ENCODE results near the gene GTF3C5.
A peak's percentile ranks its signal among the peaks of the same experiment; 100 is the strongest.

GTF3C5 gene

DNA sequence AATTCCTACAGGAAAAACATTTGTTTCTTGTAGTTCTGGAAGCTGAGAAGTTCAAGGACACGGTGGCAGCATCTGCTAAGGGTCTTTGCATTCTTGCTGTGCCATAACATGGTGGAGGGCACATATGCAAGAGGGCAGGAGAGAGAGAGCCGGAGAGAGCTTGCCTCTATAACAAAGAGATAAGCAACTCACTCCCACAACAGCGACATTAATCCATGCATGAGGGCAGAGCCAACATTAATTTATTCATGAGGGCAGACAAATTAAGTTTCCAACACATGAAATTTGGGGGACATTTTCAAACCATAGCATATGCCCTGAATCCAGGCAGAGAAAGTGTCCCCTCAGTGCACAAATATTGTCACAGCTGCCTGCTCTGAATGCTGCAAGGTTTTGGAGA lies 4.4 kb upstream of the GTF3C5 start:
- Histone ChIP-seq H3K4me1 (ENCODE audit: insufficient read depth, low read length, poor library complexity, severe bottlenecking) (peaks cover 30% of the 10 kb centered on the region), H3K9me2 (replicated peaks; ENCODE audit: low read depth, low read length) (no peaks in the 10 kb centered on the region), H3K36me3 (ENCODE audit: insufficient read depth, low read length) (no peaks in the 10 kb centered on the region), H3K27me3 (ENCODE audit: insufficient read depth, low read length, poor library complexity, severe bottlenecking) (no peaks in the 10 kb centered on the region), H3K4me2 (ENCODE audit: low read depth, low read length, poor library complexity, severe bottlenecking) (no peak overlapping the region), H2AFZ (ENCODE audit: low read length) (no peak overlapping the region), H4K20me1 (ENCODE audit: insufficient read depth, low read length, poor library complexity, severe bottlenecking) (peaks cover 6% of the 10 kb centered on the region), H3K79me2 (ENCODE audit: insufficient read depth, low read length) (peaks cover 33% of the 10 kb centered on the region), H3K9ac (ENCODE audit: low read depth, low read length, poor library complexity, severe bottlenecking) (no peak overlapping the region), H3F3A (ENCODE audit: low read depth) (no peaks in the 10 kb centered on the region), H3K9me3 (ENCODE audit: insufficient read depth, low read depth, low read length) (no peaks in the 10 kb centered on the region), H3K4me3 (ENCODE audit: low read length, poor library complexity, severe bottlenecking) (no peak overlapping the region)
- TF ChIP-seq EZH2phosphoT487 (IDR thresholded peaks at IDR 0.05; ENCODE audit: borderline replicate concordance), result no peak
- TF ChIP-seq, protein P1, sequence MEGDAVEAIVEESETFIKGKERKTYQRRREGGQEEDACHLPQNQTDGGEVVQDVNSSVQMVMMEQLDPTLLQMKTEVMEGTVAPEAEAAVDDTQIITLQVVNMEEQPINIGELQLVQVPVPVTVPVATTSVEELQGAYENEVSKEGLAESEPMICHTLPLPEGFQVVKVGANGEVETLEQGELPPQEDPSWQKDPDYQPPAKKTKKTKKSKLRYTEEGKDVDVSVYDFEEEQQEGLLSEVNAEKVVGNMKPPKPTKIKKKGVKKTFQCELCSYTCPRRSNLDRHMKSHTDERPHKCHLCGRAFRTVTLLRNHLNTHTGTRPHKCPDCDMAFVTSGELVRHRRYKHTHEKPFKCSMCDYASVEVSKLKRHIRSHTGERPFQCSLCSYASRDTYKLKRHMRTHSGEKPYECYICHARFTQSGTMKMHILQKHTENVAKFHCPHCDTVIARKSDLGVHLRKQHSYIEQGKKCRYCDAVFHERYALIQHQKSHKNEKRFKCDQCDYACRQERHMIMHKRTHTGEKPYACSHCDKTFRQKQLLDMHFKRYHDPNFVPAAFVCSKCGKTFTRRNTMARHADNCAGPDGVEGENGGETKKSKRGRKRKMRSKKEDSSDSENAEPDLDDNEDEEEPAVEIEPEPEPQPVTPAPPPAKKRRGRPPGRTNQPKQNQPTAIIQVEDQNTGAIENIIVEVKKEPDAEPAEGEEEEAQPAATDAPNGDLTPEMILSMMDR (conservative IDR thresholded peaks at IDR 0.05; ENCODE audit: low read length), result no peak

DNA sequence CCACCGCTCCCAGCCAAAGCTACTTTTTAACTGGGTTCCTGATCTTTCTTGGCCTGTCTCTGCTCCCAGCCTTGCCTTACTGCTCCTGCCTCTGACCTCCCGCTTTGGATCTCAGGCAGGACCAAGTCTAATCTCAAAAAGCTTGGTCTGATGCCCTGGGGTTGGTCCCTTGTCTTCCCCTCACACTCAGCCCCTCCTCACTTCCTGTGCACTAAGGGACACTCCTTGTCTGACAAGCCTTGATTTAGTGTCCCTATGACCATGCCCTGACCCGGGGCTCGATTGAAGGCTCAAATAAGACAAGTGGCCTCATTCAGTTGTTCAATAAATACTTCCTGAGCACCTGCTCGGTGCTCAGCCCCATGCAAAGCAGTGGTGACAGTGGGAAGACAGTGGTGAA lies 3.7 kb upstream of the GTF3C5 start:
- Histone ChIP-seq H4K20me1 (ENCODE audit: insufficient read depth, low read length, poor library complexity, severe bottlenecking) (peaks cover 13% of the 10 kb centered on the region), H3K4me3 (ENCODE audit: low read length, poor library complexity, severe bottlenecking) (no peak overlapping the region), H3K9ac (ENCODE audit: low read depth, low read length, poor library complexity, severe bottlenecking) (no peak overlapping the region), H3K4me2 (ENCODE audit: low read depth, low read length, poor library complexity, severe bottlenecking) (no peak overlapping the region), H3K79me2 (ENCODE audit: insufficient read depth, low read length) (peaks cover 40% of the 10 kb centered on the region), H2AFZ (ENCODE audit: low read length) (no peak overlapping the region), H3K27me3 (ENCODE audit: insufficient read depth, low read length, poor library complexity, severe bottlenecking) (no peaks in the 10 kb centered on the region), H3K36me3 (ENCODE audit: insufficient read depth, low read length) (no peaks in the 10 kb centered on the region), H3K9me3 (ENCODE audit: insufficient read depth, low read depth, low read length) (no peaks in the 10 kb centered on the region), H3K9me2 (replicated peaks; ENCODE audit: low read depth, low read length) (no peaks in the 10 kb centered on the region), H3F3A (ENCODE audit: low read depth) (no peaks in the 10 kb centered on the region), H3K4me1 (ENCODE audit: insufficient read depth, low read length, poor library complexity, severe bottlenecking) (peaks cover 31% of the 10 kb centered on the region)
- TF ChIP-seq, protein P1 (conservative IDR thresholded peaks at IDR 0.05; ENCODE audit: low read length), result no peak

DNA sequence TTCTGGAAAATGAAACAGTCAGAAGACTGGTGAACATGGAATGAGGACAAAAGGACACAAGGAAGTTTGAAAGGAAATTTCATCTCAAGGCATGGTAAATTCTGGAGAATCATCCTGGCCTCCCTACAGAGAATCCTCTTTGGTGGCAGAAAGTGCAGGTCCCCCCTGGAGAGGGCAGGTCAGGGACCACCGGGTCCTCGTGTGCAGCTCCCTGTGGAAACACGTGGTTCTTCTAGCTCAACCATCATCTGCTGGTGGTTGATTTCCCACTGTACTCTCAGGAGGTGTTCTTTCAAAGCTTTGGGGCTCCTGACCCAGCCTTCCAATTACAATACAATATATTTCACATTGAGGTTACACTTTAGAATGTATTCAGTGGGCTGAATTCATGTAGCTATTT lies 2.6 kb upstream of the GTF3C5 start:
- Histone ChIP-seq H3K9me2 (replicated peaks; ENCODE audit: low read depth, low read length) (no peaks in the 10 kb centered on the region), H4K20me1 (ENCODE audit: insufficient read depth, low read length, poor library complexity, severe bottlenecking) (peaks cover 24% of the 10 kb centered on the region), H3K4me3 (ENCODE audit: low read length, poor library complexity, severe bottlenecking) (no peak overlapping the region), H3K4me1 (ENCODE audit: insufficient read depth, low read length, poor library complexity, severe bottlenecking) (peaks cover 37% of the 10 kb centered on the region), H2AFZ (ENCODE audit: low read length) (no peak overlapping the region), H3K4me2 (ENCODE audit: low read depth, low read length, poor library complexity, severe bottlenecking) (peak overlapping the region; percentile 84), H3K9me3 (ENCODE audit: insufficient read depth, low read depth, low read length) (no peaks in the 10 kb centered on the region), H3K9ac (ENCODE audit: low read depth, low read length, poor library complexity, severe bottlenecking) (no peak overlapping the region), H3K79me2 (ENCODE audit: insufficient read depth, low read length) (peaks cover 51% of the 10 kb centered on the region), H3F3A (ENCODE audit: low read depth) (no peaks in the 10 kb centered on the region), H3K27me3 (ENCODE audit: insufficient read depth, low read length, poor library complexity, severe bottlenecking) (no peaks in the 10 kb centered on the region), H3K36me3 (ENCODE audit: insufficient read depth, low read length) (no peaks in the 10 kb centered on the region)
- TF ChIP-seq, protein P1 (conservative IDR thresholded peaks at IDR 0.05; ENCODE audit: low read length), result no peak

Measured in Loucy (cell line).